HG02973 (cell line): ENCODE data around the gene ASCC3.
"Not testable (repeated sequence)": the region's sequence is repeated elsewhere in the genome, so short reads cannot be mapped to it uniquely, and the experiment has no call there.

Experiments
- ATAC-seq: cut with Tn5 transposase; IDR thresholded peaks from one replicate; pipeline ENCODE4 v1.9.1; 2021; ENCODE audit warnings: moderate library complexity; ENCODE audit not compliant: unreplicated experiment

The ASCC3 gene

GRCh38 chr6:100670056-100670455 is 211.1 kb downstream of the ASCC3 start:
- no peak for ATAC-seq

- ATAC-seq = peak; percentile 100
These were observed 216.1 kb downstream of the ASCC3 start for GRCh38 chr6:100665041-100665380.

- ATAC-seq = peak; percentile 35
These were observed 216.7 kb downstream of the ASCC3 start for GRCh38 chr6:100664274-100665040.

GRCh38 chr6:100663219-100663863 is 217.8 kb downstream of the ASCC3 start:
- ATAC-seq = no peak

GRCh38 chr6:100662264-100662663 is 218.9 kb downstream of the ASCC3 start:
- ATAC-seq = no peak

- ATAC-seq = no peak
These were observed 222.6 kb downstream of the ASCC3 start for GRCh38 chr6:100658486-100658885.

- ATAC-seq = peak; percentile 55
These were observed 223.3 kb downstream of the ASCC3 start for GRCh38 chr6:100657678-100658330.

- not testable (repeated sequence) for ATAC-seq
These were observed 240.0 kb downstream of the ASCC3 start for GRCh38 chr6:100641147-100641546.

GRCh38 chr6:100633096-100633777 is 247.9 kb downstream of the ASCC3 start:
- ATAC-seq = no peak

GRCh38 chr6:100630536-100630935 is 250.6 kb downstream of the ASCC3 start:
- ATAC-seq = no peak

GRCh38 chr6:100627911-100628758 is 253.0 kb downstream of the ASCC3 start:
- ATAC-seq = no peak

GRCh38 chr6:100626721-100627120 is 254.4 kb downstream of the ASCC3 start:
- ATAC-seq = no peak

GRCh38 chr6:100622907-100623692 is 258.0 kb downstream of the ASCC3 start:
- ATAC-seq = no peak

- no peak for ATAC-seq
These were observed 260.9 kb downstream of the ASCC3 start for GRCh38 chr6:100620085-100620840.

GRCh38 chr6:100618351-100618671 is 262.8 kb downstream of the ASCC3 start:
- no peak for ATAC-seq

GRCh38 chr6:100617633-100618350 is 263.3 kb downstream of the ASCC3 start:
- ATAC-seq = peak; percentile 56

GRCh38 chr6:100614933-100615332 is 266.2 kb downstream of the ASCC3 start:
- no peak for ATAC-seq

GRCh38 chr6:100614386-100614785 is 266.7 kb downstream of the ASCC3 start:
- ATAC-seq = no peak

- no peak for ATAC-seq
These were observed 267.5 kb downstream of the ASCC3 start for GRCh38 chr6:100613656-100614055.
